Measurements from ENCODE around the gene ECM2.

DNA sequence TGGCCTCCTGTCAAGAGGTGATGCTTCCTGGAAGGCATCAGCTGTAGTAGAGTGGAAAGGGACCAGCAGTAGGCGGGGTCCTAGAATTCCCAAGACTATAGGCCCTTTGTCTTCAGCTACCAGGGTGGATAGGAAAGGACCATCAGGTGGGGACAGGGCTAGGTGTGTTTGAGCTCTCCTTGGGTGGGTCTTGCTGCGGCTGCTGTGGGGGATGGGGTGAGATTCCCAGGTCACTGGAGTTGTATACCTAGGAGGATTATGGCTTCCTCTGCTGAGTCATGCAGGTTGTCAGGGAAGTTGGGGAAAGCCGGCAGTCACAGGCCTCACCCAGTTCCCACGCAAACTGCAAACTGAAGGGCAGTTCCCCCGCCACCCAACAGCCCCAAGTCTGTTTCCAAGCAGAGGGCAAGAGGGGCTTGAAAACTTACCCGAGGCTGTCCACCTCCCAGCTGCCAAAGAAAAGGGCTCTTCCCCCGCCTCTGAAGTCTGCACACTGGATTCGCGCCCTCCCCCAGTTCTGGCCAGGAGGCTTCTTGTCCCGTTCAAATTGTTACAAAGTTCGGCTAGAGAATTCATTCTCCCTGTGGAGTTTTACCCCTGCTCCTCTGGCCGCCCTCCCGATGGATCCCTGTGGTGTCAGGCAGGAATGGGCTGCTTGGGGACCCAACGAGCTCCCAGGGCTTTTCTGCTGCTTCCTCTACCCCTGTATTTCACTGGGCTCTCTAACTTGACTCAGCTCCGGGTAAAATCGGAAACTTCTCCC lies 23.0 kb upstream of the ECM2 start:
- TF ChIP-seq EZH2phosphoT487 (IDR thresholded peaks at IDR 0.05; ENCODE audit: insufficient read depth, low read depth), result no peak
- no peak for TF ChIP-seq EZH2 (IDR thresholded peaks at IDR 0.05; ENCODE audit: insufficient read depth, poor library complexity, severe bottlenecking)

All from GM23248 (cell line).